Activated T-helper 1 cell treated with Interleukin-2 at 50 U/mL for 16 hours (primary cell): Measurements from ENCODE around the gene KRTAP2-1.
"Not testable (repeated sequence)": the region's sequence is repeated elsewhere in the genome, so short reads cannot be mapped to it uniquely, and the experiment has no call there.

Experiments used
- DNase-seq: peaks from one replicate; pipeline ENCODE4 v3.0.0-alpha.2; 2020; ENCODE audit warnings: low read depth

Gene KRTAP2-1

GRCh38 chr17:41012326-41013120 lies 34.6 kb downstream of the KRTAP2-1 start:
- DNase-seq: no peak

- no peak for DNase-seq
These were observed 36.7 kb downstream of the KRTAP2-1 start for GRCh38 chr17:41010441-41010840.

DNA sequence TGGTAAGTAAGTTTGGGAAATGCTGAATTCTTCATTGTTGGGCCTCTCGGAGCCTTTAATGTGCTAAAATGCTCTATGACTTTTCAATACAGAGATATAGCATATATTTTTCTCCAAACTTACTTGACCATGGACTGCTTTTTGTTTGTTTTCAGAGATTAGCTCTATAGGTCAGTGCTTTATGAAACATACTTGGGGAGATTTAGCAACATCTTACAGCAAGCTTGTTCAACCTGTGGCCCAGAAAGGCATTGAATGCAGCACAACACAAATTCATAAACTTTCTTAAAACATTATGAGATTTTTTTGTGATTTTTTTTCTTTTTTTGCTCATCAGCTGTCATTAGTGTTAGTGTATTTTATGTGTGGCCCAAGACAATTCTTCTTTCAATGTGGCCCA lies 37.2 kb downstream of the KRTAP2-1 start:
- no peak for DNase-seq

GRCh38 chr17:41009301-41009760 lies 37.8 kb downstream of the KRTAP2-1 start:
- no peak for DNase-seq

- DNase-seq: no peak
These were observed 38.3 kb downstream of the KRTAP2-1 start, which contains the start of gene KRTAP3-1 for GRCh38 chr17:41008811-41009210. Gene KRTAP3-1 (minus strand): TSS chr17:41009128. CDS start chr17:41009074, 54 bp downstream.

DNA sequence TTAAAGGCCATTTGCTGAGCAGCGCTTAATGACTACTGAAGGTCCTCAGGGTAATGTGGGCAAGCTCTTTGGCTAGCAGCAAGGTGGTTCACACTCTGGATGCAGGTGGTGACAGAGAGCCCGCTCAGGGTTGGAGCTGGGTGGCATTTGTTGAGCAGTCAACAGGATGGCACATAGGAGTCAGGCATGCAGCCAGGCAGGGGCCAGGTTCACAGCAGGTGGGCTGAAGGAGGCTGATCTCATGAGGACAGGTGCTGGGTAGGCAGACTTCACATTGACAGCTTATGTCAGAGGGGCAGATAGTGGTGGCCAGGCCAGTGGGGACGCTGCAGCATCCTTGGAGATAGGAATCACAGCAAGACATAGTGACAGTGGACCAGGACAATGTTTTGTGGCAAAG lies 42.7 kb downstream of the KRTAP2-1 start:
- DNase-seq: no peak

- no peak for DNase-seq
These were observed 43.2 kb downstream of the KRTAP2-1 start for GRCh38 chr17:41003926-41004325.

- DNase-seq: no peak
These were observed 44.3 kb downstream of the KRTAP2-1 start for GRCh38 chr17:41002814-41003213.

- DNase-seq: no peak
These were observed 45.3 kb downstream of the KRTAP2-1 start for GRCh38 chr17:41001795-41002194.

DNA sequence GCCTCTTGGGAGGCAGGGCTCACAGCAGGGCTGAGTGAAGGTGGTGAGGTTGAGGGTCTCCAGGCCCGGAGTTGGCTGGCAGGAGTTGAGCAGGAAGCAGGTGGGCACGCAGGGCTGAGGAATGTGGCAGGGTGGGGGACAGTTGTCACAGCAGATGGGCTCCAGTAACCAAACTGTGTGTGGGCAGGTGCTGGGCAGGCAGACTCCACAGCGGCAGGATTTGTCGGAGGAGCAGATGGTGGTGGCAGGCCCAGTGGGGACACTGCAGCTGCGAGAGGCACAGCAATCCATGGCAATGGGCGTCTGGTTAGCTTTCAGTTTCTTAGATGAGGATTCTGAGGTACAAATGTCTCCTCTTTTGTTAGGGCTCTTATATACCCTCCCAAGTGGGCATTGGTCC lies 47.6 kb downstream of the KRTAP2-1 start, which contains the start of gene KRTAP3-2:
Gene KRTAP3-2 (minus strand): TSS at position 344 of the 400 bp plus-strand sequence. CDS start 53 bp downstream, at position 291.
- DNase-seq: not testable (repeated sequence)

DNA sequence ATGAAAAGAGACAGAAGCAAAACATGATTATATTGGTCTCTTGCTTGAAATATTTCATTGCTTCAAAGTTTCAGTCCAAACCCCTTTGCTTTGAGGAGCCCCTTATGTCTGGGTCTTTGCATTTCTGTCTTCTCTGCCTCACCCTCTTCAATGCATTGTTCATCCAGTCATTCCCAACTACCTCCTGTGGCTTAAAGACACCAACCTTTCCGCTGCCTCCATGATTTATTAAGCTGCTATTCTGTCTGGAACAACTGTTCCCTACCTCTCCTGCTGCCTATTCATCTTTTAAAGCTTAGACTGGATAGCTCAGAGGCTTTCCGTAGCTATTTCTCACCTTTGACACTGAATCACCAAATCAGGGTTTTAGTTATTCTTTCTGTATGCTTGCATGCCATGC lies 49.8 kb downstream of the KRTAP2-1 start:
- no peak for DNase-seq

GRCh38 chr17:40996829-40997228 lies 50.3 kb downstream of the KRTAP2-1 start:
- no peak for DNase-seq
